SH-SY5Y (cell line): ENCODE measurements around the gene MAN1C1.

ENCODE experiments used
- GATA2 ChIP-seq: IDR thresholded peaks from 2 replicates; pipeline ENCODE4 v1.6.1; 2011; ENCODE audit warnings: mild to moderate bottlenecking, low read depth, low read length
- GATA3 ChIP-seq: IDR thresholded peaks from 2 replicates; pipeline ENCODE4 v1.6.1; 2011; ENCODE audit warnings: low read depth, mild to moderate bottlenecking, low read length, moderate library complexity

Gene MAN1C1

GRCh38 chr1:25618433-25618808, 1.8 kb downstream of the MAN1C1 start:
- TF ChIP-seq GATA3: no peak

GRCh38 chr1:25619101-25619890, 2.7 kb downstream of the MAN1C1 start:
- TF ChIP-seq GATA3: no peak
- no peak for TF ChIP-seq GATA2

- TF ChIP-seq GATA2: no peak
- no peak for TF ChIP-seq GATA3
Observed at GRCh38 chr1:25620211-25620610, 3.6 kb downstream of the MAN1C1 start.

GRCh38 chr1:25620701-25621350, 4.2 kb downstream of the MAN1C1 start:
- TF ChIP-seq GATA2: no peak
- TF ChIP-seq GATA3: no peak

GRCh38 chr1:25621876-25622275, 5.3 kb downstream of the MAN1C1 start:
- TF ChIP-seq GATA3: no peak
- TF ChIP-seq GATA2: no peak

GRCh38 chr1:25622531-25622930, 5.9 kb downstream of the MAN1C1 start:
- TF ChIP-seq GATA3 (no peak), GATA2 (no peak)

GRCh38 chr1:25623007-25623406, 6.4 kb downstream of the MAN1C1 start:
- no peak for TF ChIP-seq GATA2
- TF ChIP-seq GATA3: no peak

GRCh38 chr1:25623731-25624130, 7.1 kb downstream of the MAN1C1 start:
- TF ChIP-seq GATA2 (no peak), GATA3 (no peak)

GRCh38 chr1:25624156-25624555, 7.6 kb downstream of the MAN1C1 start:
- TF ChIP-seq GATA2 (no peak), GATA3 (no peak)

- TF ChIP-seq GATA3 (no peak), GATA2 (no peak)
Observed at GRCh38 chr1:25624604-25625003, 8.0 kb downstream of the MAN1C1 start.

- TF ChIP-seq GATA3 (no peak), GATA2 (no peak)
Observed at GRCh38 chr1:25626018-25626417, 9.4 kb downstream of the MAN1C1 start.

GRCh38 chr1:25628741-25629421, 12.3 kb downstream of the MAN1C1 start:
- TF ChIP-seq GATA3 (no peak), GATA2 (no peak)

- no peak for TF ChIP-seq GATA3
- no peak for TF ChIP-seq GATA2
Observed at GRCh38 chr1:25629836-25630235, 13.2 kb downstream of the MAN1C1 start.

GRCh38 chr1:25631750-25632485, 15.3 kb downstream of the MAN1C1 start:
- no peak for TF ChIP-seq GATA2
- no peak for TF ChIP-seq GATA3

- TF ChIP-seq GATA2 (no peak), GATA3 (no peak)
Observed at GRCh38 chr1:25634066-25634465, 17.5 kb downstream of the MAN1C1 start.
